Measurements from ENCODE around the gene PCSK9.

Gene PCSK9

DNA sequence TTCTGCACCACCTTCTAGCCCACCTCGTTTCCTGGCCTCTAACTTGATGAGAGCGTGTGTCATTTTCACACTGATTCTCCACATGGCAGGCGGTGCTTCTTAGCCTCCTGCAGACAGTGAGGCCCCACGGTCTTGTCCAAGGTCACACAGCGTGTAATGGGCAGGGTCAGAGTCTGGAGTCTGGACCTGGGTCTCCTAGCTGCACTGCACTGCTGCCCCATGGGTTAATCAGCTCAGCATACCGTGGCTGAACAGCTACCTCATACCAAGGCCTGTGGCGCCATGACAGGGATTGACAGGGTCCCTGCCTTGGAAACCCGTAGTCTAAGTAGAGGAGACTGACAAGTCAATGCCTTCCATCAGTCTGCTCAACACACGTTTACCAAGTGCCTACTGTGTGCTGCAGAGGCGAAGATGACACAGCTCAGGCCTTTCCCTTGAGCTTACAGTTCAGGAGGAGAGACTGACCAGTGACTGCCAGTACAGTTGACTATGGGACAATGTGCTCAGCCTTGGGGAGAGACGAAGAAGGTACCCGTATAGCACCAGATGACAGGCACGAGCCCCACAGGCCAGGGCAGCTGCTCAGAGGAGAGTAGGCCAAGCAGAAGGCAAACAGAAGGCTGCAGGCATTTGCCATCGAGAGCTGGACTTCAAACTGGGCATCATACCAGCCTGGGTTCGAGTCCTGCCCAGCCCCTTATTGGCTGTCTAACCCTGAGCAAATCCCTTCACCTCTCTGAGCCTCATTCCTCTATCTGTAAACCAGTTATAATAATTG lies 5.5 kb downstream of the PCSK9 start:
- DNase-seq (ENCODE audit: low spot score): no peak

DNA sequence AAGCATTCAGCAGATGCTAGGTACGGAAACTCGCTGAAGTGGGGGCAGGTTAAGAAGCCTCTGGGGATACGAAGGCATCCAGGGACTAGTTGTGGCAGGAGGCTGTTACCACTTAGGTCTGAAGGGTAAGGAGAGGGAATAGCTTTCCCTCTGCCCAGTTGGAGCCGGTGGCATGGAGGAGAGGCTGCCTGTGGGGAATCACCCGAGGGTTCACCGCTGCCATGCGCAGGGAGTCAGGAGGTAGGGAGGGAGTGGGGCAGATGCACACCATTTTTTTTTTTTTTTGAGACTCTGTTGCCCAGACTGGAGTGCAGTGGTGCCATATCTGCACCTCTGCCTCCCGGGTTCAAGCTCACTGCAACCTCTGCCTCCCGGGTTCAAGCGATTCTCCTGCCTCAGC lies 6.1 kb downstream of the PCSK9 start:
- no peak for DNase-seq (ENCODE audit: low spot score)

DNA sequence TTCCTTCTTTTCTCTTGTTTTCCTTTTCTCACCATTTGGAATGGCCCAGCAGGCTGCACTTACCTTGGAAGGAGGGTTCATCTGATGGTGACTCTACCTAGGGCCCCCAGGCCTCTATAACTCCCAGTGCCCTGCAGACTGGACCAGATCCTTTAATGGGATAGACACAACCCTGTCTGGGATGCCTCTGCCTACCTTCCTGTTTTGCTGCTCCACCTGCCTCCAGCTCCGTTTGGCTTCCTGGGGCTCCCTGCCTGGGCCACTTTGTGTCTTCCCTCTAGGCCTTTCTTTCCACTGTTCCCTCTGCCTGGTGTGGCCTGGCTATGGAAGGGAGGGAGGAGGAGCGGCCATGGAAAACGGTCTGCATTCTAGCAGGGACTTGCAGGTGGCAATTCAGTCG lies 7.5 kb downstream of the PCSK9 start:
- DNase-seq (ENCODE audit: low spot score): no peak

DNA sequence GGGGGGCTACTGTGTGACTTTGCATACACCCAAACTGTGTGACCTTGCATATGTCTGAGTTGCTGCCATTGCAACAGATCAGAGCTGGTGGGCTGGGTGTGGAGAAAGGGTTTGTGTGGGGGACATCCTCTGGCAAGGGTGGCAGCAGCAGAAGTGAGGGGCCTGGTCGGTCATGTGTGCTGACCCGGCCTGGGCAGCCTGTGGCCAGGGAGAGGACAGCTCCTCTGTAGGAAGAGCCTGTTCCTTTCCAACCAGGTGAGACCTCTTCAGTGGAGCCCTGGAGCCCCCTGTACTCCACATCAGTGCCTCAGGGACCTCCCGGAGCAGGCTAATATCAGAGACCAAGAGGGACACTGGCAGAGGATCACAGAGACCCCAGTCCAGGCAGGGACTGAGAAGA lies 8.3 kb downstream of the PCSK9 start:
- no peak for DNase-seq (ENCODE audit: low spot score)

DNA sequence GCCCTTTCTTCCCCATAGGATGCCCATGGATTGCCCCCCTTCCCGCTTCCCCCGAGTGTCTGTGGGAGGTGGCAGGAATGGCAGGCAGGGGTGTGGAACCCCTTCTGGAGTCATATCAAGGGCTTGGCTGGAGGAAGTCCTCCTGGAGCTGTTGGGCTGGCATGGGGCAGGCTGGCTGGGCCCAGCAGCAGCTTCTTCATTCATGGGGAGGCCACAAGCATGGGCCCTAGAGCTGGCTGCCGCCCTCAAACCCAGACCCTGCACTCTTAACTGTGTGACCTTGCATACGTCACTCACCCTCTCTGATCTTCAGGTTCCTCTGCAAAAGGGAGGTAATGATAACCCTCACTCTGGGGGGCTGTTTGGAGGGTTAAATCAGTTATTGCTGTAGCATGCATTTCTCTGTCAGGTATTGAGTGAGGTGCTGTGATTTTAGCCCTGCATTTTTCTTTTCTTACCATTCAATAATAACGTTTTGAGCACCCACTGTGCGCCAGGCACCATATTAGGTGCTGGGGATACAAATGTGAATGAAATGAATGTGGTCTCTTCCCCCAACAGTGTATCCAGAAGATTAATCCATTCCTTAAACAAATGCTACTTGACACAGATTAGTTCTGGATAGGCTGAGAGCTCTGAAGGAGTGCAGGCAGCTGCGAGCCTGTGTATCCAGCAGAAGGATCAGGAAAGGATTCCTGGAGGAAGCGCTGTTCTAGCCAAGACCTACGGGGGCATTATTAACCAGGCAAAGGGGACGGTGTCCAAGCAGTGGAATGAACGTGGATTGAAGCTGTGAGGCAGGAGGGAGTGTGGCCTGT lies 9.3 kb downstream of the PCSK9 start:
- DNase-seq (ENCODE audit: low spot score): no peak

DNA sequence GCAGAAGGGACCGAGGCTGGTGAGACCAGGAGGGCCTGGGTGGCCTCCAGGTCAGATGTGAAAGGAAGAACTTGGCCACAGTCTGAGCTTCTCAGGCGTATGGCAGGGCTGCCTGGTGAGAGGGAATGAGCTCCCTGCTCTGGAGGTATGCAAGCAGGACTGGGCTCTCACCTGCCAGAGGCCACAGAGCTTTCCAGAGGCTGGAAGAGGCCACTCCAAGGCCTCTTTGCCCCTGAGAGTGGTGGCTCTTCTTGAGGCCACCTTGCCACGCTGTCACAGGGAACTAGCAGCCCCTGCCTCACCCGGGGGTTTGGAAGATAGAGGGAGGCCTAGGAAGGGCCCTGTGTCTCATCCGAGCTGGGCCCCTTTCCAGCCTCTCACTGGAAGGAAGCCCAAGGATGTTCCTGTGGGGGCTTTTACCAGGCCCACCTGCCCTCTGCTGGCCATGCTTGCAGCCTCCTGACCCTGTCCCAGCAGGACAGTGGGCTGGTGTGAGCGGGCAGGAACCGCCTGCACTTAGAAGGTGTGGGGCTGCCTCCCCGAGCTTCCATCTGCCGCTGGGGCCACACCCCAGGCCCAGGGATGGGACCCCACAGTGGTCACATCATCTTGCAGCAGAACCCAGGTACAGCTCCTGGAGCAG lies 10.0 kb downstream of the PCSK9 start:
- DNase-seq (ENCODE audit: low spot score): no peak

DNA sequence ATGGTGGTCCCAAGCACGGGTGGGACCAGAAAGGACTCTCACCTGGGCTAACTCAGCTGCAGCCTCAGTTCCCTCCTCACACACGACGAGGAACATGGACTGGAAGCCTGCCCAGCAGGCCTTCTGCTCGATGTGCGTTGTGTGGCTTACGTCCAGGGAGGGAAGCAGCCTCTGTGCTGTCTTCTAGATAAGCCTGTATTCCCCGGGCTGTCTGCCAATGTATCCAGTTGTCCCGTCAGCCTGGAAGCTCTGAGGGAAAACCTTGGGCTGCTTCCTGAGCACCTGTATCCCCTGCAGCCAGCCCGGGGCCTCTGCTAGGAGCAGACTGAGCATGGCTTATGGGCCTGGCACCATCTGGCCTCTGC lies 10.5 kb downstream of the PCSK9 start:
- DNase-seq (ENCODE audit: low spot score): no peak

DNA sequence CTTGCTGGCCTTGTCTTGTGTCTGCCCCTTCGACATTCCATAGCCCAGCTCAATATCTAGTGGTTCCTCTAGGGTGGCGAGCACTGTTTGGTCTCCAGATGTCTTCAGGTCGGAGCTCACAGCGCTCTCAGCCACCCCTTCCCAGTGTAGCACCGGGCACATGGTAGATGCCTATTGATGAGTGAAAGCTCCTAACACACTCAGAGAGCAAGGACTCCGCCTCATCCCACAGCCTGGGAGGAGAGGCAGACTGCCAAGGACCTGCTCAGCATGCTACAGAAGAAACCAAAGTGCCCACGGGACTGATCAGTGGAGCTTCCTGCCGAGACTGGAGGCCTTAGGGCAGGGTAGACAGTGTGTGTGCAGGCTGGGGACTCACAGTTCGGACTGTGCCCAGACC lies 10.9 kb downstream of the PCSK9 start:
- DNase-seq (ENCODE audit: low spot score): no peak

DNA sequence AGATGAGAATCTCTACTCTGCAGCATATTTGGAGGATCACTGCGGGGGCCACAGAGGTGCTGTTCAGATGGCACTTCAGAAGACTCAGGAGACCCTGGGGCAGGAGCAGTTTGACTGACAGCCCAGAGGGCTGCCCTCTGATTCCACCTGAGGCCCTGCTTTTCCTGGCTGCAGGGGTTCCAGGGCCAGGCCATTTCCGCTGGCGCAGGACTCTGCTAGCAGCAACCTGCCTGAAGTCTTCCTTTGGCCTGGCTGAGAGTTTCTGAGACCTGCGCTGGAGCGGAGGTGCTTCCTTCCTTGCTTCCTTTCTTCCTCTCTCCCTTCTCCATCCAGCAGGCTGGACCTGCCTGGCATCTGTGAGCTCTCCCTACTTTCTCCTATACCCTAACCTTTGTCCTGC lies 11.8 kb downstream of the PCSK9 start:
- no peak for DNase-seq (ENCODE audit: low spot score)

DNA sequence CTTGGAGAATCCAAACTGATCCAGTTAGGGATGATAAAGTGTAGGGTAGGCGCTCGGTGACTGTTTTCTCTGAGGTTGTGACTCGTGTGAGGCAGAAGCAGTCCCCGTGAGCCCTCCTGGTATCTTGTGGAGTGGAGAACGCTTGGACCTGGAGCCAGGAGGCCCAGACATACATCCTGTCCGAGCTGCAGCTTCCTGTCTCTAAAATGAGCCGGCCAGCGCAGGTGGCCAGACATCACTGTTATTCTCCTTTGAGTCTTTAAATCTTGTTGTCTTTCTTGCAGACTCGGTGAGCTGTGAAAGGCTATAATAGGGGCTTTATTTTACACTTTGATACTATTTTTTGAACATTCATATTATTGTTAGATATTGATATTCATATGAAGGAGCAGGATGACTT lies 12.3 kb downstream of the PCSK9 start:
- DNase-seq (ENCODE audit: low spot score): no peak

DNA sequence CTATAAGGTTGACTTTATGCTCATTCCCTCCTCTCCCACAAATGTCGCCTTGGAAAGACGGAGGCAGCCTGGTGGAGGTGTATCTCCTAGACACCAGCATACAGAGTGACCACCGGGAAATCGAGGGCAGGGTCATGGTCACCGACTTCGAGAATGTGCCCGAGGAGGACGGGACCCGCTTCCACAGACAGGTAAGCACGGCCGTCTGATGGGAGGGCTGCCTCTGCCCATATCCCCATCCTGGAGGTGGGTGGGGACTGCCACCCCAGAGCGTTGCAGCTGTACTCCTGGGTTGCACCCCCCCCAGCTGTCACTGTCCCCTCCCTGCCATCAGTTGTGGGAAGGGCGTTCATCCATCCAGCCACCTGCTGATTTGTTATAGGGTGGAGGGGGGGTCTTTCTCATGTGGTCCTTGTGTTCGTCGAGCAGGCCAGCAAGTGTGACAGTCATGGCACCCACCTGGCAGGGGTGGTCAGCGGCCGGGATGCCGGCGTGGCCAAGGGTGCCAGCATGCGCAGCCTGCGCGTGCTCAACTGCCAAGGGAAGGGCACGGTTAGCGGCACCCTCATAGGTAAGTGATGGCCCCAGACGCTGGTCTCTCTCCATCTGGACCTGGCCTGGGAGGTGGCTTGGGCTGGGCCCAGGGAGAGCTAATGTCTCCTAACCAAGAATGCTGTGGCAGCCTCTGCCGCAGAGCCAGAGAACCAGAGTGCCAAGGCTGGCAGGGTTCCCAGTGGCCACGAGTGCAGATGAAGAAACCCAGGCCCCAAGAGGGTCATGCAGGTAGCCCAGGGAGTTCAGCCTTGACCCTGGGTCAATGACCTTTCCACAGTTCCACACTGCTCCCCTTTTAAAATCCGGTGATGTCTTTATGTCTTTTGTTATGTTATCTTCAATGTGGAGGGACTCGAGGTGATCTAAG lies 13.1 kb downstream of the PCSK9 start:
- DNase-seq (ENCODE audit: low spot score): no peak

DNA sequence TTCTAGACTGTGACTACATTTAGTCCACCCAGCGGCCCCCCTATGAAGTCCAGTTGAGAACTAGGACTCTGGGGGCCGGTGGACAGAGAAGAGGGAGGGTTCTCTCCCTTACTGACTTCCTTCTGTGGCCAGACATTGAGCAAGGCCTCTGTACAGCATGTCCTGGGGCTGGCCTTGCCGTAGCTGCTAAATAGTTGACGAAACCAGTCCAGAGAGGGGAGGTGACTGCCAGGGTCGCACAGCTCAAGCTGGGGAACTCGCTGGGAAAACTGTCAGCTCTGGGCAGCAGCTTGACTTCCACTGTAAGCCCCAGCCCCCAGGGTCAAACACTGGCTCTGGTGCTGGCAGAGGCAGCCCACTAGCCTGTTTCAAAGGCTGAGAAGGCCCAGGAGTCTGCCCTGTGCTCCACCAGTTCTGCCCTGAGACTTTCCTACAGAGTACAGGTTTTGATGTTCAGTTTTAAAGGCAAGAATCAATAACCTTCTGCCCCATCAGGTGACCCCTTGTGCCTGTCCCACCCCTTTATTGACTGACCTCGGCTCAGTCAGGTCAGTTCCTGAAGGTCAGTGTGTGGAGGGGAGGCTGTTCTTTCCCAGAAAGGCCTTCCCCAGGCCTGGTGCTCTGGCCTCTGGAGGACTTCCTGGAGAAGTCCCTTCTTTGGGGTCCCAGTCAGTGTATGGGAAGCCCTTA lies 14.1 kb downstream of the PCSK9 start:
- no peak for DNase-seq (ENCODE audit: low spot score)

DNA sequence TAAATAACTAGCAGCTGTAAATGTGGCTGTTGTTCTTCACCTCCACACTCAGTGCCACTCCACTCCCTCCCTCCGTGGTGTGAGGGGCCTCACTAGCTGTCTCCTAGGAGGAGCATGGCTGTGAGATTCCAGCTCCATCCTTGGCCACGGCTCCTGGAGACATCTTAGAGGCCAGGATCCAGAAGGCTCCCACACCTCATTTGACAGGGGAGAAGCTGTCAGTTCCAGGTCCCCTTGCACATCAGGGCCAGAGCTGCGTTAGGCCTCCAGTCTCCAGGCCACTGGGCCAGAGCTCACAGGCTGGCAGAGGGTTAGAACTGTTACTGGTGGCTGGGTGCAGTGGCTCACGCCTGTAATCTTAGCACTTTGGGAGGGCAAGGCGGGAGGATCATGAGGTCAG lies 15.0 kb downstream of the PCSK9 start:
- DNase-seq (ENCODE audit: low spot score): no peak

DNA sequence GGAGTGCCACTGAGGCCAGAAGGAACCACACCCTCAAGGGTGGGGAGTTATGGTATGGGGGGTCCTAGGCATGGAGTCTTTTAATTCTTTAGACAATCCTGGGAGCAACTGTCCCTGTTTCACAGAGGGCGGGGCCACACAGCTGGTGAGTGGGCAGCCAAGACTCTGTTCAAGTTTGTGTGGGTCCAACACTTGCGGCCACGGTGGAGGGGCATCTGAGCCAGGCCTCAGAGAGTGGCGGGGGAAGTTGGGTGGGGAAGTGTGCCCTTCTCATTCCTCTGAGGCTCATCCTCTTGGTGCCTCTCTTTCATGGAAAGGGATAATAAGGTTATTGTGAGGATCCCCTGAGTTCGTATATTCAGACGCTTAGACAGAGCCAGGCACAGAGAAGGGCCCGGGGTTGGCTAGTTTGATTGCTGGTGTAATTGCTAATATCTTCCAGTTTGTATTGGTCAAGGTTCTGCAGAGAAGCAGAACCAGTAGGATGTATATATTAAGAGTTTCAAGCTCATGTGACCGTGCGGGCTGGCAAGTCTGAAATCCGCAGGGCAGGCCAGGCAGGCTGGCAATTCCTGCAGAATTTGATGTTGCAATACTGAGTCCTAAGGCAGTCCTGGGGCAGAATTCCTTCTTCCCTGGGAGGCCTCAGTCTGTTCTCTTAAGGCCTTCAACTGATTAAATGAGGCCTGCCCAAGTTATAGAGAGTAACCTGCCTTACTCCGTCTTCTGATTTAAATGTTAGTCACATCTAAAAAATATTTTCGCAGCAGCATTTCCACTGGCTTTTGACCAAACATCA lies 15.9 kb downstream of the PCSK9 start:
- no peak for DNase-seq (ENCODE audit: low spot score)

DNA sequence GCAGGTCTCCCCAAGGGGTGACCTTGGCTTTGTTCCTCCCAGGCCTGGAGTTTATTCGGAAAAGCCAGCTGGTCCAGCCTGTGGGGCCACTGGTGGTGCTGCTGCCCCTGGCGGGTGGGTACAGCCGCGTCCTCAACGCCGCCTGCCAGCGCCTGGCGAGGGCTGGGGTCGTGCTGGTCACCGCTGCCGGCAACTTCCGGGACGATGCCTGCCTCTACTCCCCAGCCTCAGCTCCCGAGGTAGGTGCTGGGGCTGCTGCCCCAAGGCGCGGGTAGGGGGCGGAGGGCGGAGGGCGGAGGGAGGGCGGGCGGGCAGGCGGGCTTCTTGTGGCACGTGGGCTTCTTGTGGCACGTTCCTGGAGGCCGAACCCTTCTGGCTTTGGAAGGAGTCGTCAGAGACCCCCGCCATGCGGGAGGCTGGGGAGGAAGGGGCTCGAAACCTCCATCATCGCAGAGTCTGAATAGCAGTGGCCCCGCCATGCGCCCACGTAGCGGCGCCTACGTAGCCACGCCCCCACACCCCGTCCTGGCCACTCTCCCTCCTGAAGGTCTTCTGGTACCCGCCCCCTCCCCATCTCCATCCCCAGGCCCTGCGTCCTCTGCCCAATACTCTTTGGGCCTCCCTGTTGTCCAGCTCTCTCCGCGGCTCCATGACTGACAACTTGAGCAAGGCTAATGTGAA lies 16.7 kb downstream of the PCSK9 start:
- DNase-seq (ENCODE audit: low spot score): no peak

DNA sequence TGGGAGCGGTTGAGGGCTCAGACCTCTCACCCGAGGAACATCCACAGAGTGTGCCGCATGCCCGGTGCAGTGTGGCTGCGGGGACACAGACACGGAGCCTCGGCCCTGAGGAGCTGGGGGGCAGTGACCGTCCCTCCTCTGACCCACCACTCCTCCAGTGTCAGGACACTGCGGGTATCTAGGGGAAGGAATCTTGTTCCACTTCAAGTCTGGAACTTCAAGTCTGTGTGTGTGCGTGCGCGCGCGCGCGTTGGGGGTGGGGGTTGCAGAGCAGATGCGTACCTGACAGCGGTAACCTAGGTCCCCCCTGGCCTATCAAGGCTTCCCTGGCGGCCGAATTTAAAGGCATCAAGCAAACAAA lies 17.3 kb downstream of the PCSK9 start:
- no peak for DNase-seq (ENCODE audit: low spot score)

DNA sequence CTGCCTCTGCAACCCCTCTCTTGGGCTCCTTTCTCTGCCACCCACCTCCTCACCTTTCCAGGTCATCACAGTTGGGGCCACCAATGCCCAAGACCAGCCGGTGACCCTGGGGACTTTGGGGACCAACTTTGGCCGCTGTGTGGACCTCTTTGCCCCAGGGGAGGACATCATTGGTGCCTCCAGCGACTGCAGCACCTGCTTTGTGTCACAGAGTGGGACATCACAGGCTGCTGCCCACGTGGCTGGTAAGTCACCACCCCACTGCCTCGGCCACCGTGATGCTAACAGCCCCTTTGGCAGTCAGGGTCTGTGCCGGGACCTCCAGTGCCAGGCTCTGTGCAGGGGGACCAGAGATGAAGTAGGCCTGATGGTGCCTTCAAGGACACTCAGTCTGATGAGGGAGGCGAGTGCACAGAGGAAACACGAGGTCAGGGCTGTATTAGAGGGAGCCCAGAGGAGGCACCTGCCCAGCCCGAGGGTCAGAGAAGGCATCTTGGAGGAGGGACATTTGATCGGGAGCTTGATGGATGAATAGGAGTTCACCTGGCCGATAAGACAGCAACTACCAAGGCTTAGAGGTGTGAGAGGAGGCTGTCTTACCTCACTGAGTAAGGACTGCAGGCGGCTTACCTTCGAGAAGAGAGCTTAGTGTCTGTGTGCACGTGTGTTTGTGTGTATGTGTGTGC lies 18.1 kb downstream of the PCSK9 start:
- DNase-seq (ENCODE audit: low spot score): no peak

DNA sequence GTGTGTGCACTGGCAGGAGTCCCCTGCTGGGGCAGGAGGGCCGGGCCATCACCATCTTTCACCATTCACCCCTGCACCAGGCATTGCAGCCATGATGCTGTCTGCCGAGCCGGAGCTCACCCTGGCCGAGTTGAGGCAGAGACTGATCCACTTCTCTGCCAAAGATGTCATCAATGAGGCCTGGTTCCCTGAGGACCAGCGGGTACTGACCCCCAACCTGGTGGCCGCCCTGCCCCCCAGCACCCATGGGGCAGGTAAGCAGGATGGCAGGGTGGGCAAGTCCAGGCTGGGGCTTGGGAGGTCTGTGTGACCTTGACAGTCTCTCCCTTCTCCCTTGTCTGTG lies 18.6 kb downstream of the PCSK9 start:
- DNase-seq (ENCODE audit: low spot score): no peak

DNA sequence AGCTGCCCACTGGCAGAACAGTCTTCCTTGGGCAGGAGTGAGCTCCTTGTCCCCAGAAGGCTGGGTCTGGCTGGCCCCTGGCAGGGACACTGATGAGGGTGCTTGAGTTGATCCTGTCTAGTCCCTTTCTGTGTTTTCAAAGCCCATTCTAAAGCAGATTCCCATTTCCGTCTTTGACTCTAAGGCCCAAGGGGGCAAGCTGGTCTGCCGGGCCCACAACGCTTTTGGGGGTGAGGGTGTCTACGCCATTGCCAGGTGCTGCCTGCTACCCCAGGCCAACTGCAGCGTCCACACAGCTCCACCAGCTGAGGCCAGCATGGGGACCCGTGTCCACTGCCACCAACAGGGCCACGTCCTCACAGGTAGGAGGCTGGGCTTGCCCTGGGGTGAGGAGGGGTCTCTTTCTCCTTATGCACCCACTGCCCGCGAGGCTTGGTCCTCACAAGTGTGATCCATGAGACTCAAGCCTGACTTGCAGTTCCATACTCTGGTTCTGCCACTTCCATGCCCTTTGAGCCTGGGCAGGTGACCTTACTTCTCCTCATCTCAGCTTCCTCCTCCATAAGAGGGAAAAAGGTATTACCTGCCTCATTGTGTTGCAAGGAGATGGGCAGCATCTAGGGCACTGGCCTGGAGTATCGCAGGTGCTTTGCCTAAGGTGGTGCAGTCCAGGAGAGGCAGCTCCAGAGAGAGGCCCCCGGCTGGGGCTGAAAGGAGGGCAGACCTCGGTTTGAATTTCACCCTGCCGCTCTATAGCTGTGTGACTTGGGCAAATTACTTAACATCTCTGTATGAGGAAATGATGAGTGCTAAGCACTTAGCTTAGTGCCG lies 20.2 kb downstream of the PCSK9 start:
- no peak for DNase-seq (ENCODE audit: low spot score)
